RPMI8226 (cell line): ENCODE results near the gene FILIP1L.
"Not testable (repeated sequence)": the region's sequence is repeated elsewhere in the genome, so short reads cannot be mapped to it uniquely, and the experiment has no call there.

Experiments
- DNase-seq: peaks from one replicate; pipeline ENCODE4 v3.0.0-alpha.2; 2015

FILIP1L gene

GRCh38 chr3:100072326-100073048 lies 41.8 kb downstream of the FILIP1L start:
- DNase-seq = no peak

DNA sequence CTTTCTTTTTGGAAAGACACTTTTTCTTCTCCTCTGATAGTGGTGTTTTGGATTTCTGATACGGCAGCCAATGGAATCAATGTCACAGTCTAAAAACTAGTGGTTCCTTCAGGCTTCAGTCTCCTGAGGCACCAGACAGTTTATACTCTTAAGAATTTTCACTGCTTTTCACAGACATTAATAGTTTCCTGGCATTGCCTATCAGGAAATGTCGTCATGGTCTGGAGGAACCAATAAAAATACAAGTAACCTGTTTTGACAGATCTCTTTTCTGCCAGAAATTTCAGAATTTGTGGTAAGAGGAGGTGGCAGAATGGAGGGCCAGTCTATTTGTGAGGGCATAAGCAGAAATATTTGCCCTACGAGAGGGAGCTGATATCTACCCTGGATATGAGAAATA lies 44.8 kb downstream of the FILIP1L start:
- DNase-seq = no peak

GRCh38 chr3:100068826-100069225 lies 45.5 kb downstream of the FILIP1L start:
- DNase-seq = peak; percentile 69

DNA sequence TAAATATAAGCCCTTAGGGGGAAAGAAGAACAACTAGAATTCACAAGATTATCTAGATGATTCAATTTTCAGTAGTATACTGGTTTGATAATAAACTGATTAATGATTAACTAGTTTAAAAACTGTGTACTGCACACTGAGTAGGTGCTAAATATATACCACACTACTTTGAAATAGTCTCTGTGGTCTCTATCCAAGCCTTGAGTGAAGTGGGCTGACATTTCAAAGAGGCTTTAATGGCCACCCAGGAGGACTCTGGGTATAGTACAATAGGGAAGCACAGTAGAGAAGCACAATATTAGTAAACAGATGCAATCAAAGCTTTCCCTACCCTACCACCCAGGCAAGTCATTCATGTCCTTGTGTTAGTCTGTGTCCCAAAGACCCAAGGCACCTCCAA lies 46.7 kb downstream of the FILIP1L start:
- DNase-seq = no peak

DNA sequence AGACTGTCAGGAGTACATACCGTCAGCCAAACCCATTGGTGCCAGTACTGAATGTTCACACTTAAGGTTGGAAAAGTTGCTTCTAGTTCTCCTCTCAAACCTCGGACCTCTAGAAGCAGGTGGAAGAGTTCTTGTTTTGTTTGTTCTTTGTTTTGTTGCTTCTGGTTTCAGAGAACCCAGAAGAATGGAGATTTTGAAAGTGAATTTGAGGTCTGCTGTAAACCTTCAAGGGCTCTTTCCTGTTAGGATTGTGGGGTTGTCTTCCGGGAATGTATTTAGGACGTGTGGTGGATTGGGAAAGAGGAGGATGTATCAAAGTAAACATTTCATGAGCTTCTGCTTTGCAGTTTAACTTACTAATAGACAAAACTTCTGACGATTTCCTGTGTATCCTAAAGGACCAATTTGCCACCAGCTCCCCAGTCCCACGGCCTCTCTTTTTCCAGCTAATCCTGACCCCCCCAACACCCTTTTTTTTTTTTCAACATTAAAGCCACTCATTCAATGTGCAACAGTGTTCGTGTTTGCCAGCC lies 50.3 kb downstream of the FILIP1L start:
- DNase-seq = no peak

GRCh38 chr3:100062665-100063064 lies 51.6 kb downstream of the FILIP1L start:
- DNase-seq = no peak

DNA sequence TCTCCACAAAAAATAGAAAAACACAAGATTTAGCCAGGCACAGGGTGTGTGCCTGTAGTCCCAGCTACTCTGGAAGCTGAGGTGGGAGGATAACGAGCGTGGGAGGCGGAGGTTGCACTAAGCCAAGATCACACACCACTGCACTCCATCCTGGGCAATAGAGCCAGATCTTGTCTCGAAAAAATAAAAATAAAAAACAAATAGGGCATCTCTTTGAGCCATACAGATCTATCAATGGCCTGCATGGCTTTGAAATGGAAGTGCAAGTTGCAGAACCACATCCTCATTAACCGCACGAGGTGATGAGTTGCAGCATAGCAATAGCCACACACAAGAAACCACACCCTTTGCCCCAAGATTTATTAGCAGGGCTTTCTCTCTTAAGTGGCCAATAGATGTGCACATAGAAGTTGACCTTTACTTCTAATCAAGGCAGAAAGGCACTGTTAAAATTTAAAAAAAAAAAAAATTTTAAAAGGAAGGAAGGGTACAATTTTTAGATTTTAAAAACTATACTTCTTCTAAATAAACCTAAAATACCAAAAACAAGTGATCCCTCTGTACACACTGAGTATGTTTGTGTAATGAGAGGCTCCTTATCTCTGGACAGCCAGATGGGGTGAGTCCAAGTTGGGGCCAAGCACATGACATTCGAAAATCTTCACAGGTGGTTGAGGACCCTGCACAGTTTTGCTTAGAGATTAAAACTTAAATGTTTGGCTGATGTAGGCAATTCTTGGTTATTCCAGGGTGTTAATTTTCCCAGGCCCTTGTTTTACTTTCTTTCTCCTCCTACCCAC lies 53.4 kb downstream of the FILIP1L start:
- DNase-seq = no peak

GRCh38 chr3:100059472-100059871 lies 54.8 kb downstream of the FILIP1L start:
- no peak for DNase-seq

DNA sequence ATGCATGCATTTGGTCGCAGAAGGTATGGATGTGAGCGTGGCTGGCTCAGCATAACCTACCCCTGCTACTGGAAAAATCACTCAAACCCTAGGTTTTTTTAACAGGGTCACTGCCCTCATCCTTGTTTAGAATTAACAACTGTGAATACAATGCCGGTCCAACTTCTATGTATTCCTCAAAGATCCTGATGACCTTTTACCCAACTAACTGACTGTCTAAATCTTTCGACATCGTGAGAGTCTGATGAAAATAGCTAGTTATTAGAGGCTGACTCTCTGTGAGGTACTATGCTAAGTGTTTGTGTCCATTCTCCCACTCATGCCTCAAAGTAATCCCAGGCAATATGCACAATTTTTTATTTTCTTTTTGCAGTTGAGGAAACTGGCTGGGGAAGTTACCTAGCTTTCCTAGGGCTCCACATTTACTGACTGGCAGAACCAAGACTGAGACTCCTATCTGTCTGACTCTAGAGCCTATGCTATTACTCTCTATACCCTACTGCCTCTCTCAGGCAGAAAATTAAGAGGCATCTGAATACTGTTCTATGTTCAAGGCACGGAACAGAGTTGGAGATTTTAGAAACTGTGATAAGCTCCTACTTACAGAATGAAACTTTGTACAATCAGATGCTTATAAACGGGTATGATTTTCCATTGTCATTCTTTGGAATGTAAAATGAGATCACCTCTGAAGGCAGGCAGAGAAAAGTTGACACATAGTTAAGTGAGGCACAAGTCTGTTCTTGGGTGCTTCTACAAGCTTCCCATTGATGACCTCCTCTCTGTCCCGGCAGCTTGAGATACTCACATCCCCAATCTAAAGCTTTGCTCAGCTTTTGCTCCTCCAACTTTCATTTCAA lies 56.4 kb downstream of the FILIP1L start:
- DNase-seq = no peak

DNA sequence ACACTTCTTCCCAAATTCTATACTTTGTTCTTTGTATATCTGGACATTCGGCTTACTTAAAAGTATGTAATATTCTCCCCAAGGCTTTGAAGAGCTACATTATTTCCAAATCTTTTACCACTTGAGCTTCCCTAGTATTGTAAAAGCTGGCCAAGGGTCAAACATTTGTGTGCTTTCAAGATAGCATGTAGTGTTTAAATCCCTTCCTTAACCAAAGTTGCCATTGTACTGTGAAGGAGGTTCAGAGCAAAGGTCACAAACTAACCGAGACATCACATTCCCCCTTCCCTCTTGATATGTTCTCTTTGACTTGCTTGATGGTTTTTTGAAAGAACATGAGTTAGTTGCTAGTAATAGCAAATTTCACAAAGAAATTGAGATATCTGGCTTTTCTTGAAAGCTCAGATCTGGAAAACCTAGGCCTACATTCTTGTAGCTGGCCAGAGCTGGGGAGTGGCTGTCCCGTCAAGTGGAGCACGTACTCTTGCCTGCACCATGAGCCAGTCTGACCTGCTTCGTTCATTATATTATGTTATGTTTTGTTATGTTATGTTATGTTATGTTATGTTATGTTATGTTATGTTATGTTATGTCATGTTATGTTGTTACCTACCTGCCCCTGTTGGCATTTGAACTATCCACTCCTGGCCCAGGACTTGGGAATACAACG lies 60.2 kb downstream of the FILIP1L start:
- DNase-seq = no peak

DNA sequence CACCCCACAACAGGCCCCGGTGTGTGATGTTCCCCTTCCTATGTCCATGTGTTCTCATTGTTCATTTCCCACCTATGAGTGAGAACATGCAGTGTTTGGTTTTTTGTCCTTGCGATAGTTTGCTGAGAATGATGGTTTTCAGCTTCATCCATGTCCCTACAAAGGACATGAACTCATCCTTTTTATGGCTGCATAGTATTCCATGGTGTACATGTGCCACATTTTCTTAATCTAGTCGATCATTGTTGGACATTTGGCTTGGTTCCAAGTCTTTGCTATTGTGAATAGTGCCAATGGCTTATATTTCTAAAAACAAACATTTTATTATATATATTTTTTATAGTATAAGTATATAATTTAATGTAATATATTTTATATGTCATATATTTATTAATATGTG lies 62.8 kb downstream of the FILIP1L start:
- not testable (repeated sequence) for DNase-seq

GRCh38 chr3:100048248-100048647 lies 66.1 kb downstream of the FILIP1L start:
- DNase-seq = no peak

DNA sequence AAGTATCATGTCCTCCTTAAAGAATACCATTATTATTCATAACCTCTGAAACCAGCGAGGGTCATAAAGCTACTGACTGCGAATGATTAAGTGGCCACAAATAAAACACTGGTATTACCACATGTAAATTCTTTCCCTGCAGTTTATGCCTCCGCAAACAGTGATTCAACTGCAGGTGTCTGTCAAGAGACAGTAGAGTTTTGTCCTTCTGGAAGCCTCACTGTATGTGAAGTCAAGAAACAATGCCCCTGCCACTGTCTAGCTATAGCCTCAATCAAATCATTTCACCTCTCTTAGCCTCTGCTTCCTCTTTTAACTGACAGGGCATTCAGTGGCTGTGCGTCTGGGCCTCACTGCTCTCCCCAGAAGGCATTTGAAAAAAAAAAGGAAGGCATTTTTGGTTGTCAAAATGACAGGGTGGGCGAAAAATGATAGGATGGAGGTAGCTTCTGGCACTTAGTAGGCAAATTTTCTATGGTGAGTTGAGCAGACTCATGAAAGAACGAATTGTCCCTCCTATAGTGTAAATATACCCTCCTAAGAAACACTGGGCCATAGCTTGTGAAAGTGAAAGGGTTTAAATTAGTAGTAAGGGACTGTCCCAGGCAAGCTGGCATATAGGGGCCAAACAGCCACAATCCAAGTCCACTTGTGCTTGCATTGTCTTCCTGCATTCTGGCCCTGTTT lies 66.7 kb downstream of the FILIP1L start:
- DNase-seq = peak; percentile 75

- no peak for DNase-seq
These were observed 67.3 kb downstream of the FILIP1L start for GRCh38 chr3:100046986-100047385.

- no peak for DNase-seq
These were observed 68.6 kb downstream of the FILIP1L start for GRCh38 chr3:100045696-100046095.

DNA sequence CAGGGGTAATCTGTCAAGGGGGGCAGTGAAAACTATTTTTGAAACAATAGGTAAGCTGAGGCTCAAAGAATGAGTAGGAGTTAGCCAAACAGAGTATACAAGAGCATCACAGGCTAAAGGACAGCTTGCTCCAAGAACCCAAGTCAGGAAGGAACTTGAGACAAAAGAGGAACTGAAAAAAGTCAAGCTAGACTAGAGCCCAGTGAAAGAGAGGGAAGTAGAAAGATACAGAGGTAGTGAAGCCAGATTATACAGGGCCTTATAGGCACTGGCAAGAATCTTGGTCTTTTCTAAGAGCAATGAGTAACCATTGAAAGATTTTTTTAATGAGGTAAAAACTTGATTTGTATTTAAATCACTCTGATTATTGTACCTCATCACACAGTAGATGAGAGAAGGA lies 69.9 kb downstream of the FILIP1L start:
- peak; percentile 76 for DNase-seq

GRCh38 chr3:100043271-100043670 lies 71.0 kb downstream of the FILIP1L start:
- no peak for DNase-seq

GRCh38 chr3:100042166-100042981 lies 71.9 kb downstream of the FILIP1L start:
- DNase-seq = no peak

GRCh38 chr3:100041328-100041749 lies 73.0 kb downstream of the FILIP1L start:
- DNase-seq = no peak

DNA sequence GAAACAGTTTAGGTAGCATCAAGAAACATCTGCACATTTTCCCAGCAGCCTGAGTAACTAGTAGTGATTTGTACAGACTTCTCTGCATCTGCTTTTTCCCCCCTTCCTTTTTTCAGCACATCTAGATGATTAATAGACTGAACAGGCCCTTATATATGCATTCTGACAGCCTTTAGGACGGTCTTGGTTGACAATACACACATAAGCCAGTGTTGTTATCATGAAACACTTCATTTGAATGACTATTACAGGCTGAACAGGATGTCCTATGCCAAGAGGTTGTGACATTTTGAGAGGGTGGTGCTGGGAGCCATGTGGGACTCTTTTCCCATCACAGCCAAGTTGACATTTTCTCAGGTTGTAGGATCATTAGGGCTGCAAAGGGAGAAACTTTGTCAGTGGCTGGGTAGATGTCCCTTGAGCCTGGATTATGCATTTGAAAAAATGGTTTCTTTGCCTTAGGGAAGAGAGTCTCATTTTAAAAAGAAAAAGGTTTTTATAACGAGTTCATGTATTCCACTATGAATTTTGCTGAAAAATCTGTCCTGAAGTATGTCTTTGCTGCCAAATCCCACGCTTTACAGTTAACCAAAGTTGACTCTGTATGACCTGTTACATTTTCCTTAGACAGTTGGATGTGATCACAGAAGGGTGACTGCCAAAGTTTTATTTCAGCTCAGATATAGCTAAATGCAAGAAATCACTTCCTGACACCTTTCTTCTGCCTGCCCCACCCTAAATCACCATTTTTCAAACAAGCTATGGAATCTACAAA lies 73.7 kb downstream of the FILIP1L start:
- DNase-seq = no peak
